HG03196 (cell line): Measurements from ENCODE around the gene CHRNB4.
"Not testable (repeated sequence)": the region's sequence is repeated elsewhere in the genome, so short reads cannot be mapped to it uniquely, and the experiment has no call there.

Experiments
- ATAC-seq: cut with Tn5 transposase; IDR thresholded peaks from one replicate; pipeline ENCODE4 v1.9.1; 2021; ENCODE audit not compliant: unreplicated experiment

CHRNB4 gene

DNA sequence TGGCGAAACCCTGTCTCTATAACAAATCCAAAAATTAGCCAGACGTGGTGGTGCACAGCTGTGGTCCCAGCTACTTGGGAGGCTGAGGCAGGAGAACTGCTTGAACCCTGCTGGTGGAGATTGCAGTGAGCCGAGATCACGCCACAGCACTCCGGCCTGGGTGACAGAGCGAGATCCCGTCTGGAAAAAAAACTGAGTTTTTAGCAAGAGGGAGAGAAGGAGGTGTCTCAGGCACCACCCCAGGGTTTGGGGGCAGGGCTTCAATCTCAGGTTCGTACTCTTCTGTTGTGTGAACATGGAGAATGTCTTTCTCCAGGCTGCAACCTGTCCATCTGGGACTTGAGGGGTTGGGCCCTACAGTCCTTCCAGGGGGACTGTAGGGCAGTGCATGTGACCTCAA is 22.9 kb downstream of the CHRNB4 start:
- no peak for ATAC-seq

DNA sequence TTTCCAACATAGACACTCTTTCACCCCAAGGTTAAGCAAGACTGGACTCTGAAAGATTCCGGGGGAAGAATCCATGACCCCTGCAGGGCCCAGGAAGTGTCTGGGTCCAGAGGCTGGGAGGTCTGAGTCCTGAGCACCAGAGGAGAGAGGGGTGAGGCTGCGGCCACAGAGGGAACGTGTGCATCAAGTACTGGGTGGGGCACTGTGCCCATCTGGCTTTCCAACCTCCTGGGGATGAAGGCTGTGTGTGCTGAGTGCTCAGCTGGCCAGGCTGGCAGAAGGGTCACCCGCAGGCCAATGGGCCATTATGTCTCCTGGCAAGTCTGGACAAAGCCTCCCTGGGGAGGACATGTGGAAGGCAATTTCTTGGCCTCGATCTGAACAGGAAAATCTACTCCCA is 23.5 kb downstream of the CHRNB4 start:
- ATAC-seq = no peak

DNA sequence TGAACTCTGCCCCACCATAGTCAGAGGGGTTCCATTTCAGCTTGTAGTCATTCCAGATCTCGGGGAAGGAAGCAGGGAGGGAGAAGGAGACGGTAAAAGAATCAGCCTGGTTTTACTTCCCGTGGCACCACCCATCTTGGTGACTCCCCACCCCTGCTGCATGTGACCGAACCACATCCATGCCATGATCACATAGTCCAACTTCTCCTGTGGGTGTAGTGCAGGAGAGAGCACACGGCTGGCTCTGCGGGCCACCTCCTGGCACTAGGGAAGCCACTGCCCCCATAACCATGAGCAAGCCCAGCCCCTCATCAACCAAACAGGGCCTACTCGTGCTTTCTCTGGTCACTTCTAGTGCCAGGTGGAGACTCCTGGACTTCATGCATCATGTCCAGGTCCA is 23.9 kb downstream of the CHRNB4 start:
- ATAC-seq = no peak

DNA sequence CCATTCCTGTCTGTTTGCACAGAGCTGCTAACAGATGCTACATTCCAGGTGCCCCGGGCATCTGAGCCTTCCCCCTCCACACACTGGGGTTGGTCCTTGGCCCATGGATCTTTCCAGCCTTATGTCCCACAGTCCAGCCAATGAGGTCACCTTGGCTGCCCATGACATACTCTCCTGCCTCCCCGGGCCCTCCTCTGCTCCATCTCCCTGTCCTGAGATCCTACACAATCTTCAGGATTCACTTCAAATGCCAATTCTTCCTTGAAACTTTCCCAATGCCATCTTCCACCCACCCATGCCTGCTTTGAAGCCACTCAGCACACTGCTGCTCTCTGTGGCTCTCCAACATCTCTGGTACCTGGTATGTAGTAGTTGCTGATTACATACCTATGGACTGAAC is 24.5 kb downstream of the CHRNB4 start:
- ATAC-seq = no peak

DNA sequence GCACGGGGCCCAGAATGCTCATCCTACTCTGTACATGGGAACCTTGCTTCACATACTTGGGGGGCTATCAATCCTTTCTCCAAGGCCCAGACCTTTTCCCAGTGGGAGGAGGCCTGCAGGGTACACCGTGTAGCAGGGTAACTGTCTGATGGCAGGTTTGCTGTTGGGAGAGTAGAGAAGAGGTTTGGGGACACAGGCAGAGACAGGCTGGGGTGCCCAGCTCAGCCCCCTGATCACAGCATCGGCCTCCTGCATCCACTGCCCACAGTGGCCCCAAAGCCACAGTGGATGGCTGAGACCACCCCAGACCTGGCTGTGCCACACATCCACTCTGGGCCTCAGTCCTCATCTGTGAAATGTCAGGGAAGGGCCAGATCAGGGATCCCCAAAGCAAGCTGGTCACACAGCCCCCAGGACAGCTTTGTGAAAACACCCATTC is 25.8 kb downstream of the CHRNB4 start:
- no peak for ATAC-seq

DNA sequence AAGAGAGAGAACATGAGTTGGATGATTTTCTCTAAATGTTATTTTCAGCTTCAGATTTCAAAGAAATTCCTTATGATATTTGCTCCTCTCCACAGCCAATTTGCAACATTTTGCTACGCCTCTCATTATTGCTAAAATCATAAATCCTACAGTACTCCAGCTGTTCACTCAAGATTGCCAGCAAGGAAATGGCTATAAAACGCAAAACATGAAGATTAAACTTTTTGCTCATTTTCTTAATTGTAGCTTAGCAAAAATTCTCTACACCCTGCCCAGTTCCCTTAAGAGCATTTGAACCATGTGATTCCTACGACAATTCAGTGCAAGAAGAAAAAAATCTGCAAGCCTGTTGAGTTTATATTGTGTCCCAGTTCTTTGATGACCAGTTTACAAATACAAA is 27.0 kb downstream of the CHRNB4 start:
- no peak for ATAC-seq

DNA sequence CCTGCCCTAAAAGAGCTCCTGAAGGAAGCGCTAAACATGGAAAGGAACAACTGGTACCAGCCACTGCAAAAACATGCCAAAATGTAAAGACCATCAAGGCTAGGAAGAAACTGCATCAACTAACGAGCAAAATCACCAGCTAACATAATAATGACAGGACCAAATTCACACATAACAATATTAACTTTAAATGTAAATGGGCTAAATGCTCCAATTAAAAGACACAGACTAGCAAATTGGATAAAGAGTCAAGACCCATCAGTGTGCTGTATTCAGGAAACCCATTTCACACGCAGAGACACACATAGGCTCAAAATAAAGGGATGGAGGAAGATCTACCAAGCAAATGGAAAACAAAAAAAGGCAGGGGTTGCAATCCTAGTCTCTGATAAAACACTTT is 31.5 kb downstream of the CHRNB4 start:
- ATAC-seq = not testable (repeated sequence)

DNA sequence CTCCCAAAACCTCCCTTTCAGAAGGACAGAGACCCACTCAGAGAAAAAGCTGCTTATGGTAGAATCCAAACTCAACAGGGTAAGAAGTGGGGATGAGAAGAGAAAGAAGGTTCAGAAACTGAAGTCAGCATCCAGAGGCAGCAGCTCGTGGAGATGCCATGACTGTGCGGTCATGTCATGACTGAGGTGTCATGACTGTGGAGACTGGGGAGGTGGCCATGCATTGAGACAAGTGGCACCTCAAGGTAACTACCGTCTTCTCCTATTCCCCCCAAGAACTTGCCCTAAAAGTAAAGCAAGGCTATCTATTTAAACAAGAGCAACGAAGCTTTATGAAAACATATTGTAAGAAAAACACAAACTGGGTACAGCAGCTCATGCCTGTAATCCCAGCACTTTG is 35.3 kb downstream of the CHRNB4 start:
- no peak for ATAC-seq

DNA sequence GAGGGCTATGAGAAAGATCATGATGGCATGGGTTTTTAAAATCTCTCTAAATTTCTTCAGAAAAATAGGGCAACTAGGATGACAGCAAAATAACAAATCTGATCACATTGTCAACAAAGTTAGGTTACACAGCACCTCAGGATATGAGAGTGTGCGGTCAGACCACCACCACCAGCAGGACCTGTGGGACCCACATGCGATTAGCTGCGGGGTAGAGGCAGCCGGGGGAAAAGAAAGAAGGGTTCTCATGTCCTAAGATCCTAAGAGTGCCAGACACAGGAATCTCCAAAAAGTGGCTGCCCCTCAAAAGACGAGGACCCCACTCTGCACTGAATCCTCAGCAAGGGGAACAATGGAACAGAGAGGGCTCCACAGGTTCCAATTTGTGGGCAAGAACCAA is 35.8 kb downstream of the CHRNB4 start:
- ATAC-seq = no peak

DNA sequence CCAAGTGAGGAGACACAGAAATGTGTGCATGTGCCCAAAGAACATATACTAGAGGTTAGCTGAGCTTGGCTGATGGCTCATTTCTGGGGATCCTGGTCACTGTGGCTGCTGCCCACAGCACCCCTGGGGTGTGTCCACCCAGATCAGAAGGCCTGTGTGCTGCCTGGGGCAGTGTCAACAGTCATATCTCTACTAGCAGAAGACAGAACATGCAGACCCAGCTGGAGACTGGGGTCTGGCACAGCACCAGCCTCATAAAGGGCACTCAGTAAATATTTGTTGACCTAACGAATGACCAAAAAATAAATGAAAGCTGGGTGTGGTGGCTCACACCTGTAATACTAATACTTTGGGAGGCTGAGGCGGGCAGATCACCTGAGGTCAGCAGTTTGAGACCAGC is 36.6 kb downstream of the CHRNB4 start:
- ATAC-seq = no peak

DNA sequence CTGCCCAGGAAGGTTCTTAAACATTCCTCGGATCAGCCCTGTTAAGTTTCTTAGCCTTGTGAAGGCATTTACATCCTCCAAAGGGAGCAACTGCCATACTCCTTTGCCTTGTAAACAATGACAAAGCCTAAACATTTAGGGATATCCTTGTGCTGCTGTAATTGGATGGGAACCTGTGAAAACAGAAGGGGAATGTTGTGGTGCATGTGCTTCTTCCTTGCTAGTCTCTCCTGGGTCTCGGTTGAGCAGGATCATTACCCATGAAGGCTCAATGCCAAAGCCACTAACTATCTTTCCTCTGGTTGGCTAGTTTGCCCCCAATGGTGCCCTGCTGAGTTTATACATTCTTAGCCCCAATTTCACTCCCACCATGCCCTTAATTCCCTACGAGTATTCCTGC is 37.5 kb downstream of the CHRNB4 start:
- no peak for ATAC-seq

DNA sequence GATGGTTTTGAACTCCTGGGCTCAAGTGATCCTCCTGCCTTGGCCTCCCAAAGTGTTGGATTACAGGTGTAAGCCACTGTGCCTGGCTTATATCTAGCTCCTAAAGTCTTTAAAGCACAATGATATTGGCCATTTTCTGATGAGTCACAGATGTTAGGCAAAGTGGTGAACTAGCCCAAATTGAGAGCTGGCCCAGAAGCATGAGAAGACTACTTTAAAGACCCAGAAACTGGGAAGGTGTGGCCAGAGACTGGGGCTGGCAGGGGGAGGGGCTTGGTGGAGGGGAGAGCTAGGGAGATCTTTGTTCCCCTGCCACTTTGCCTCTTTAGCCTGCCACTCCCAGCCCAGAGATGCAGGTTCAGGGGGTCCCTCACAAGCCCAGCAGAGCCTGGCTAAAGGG is 41.8 kb downstream of the CHRNB4 start:
- ATAC-seq = no peak

DNA sequence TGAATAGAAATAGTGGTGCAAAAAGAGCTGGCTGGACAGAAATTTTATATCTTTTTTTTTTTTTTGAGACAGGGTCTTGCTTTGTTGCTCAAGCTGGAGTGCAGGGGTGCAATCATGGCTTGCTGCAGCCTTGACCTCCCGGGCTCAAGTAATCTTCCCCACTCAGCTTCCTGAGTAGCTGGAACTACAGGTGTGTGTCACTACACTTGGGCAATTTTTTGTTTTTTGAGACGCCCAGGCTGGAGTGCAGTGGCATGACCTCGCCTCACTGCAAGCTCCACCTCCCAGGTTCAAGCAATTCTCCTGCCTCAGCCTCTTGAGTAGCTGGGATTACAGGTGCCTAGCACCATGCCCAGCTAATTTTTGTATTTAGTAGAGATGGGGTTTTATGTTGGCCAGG is 42.7 kb downstream of the CHRNB4 start:
- ATAC-seq = no peak

DNA sequence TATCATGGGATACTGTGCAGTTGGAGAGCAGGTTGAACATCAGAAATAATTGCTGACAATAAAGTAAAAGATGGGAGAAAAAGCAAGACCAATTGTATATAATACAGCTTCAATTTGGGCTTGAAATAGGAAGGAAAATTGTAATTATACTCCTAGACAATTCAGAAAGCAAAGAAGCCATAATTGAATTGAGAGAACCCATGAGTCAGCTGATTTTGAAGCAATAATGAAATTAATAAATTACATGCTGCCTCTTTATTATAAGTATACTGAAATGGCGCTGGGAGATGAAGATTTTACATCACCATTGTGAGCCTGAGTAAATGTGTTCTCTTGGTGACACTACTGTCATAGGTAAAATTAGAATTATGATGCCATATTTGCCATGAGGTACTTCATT is 43.4 kb downstream of the CHRNB4 start:
- no peak for ATAC-seq

DNA sequence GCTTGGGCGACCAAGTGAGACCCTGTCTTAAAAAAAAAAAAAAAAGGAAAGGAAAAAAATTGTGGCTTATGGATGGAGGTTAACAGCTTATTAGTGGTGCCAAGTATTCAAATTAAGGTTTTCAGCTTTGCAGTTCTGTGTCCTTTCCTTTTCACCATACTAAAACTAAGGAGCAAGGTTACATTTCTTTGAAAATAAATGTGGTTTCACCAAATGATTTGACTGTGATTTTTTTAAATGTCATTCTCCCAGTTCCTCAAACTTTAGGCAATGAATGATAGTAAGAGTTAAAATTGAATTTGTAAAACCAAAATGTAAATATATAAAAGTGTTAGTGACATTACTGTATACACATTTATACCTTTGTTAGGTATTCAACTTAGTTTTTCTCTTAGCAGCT is 66.1 kb downstream of the CHRNB4 start:
- ATAC-seq = no peak
